Kidney glomerular epithelial cell (primary cell): ENCODE measurements around the gene GNA12.
A peak's percentile ranks its signal among the peaks of the same experiment; 100 is the strongest.

Source experiments
- DNase-seq: peaks from one replicate; lab custom pipeline; 2025; lab: John Stamatoyannopoulos, UW

GNA12 gene

DNA sequence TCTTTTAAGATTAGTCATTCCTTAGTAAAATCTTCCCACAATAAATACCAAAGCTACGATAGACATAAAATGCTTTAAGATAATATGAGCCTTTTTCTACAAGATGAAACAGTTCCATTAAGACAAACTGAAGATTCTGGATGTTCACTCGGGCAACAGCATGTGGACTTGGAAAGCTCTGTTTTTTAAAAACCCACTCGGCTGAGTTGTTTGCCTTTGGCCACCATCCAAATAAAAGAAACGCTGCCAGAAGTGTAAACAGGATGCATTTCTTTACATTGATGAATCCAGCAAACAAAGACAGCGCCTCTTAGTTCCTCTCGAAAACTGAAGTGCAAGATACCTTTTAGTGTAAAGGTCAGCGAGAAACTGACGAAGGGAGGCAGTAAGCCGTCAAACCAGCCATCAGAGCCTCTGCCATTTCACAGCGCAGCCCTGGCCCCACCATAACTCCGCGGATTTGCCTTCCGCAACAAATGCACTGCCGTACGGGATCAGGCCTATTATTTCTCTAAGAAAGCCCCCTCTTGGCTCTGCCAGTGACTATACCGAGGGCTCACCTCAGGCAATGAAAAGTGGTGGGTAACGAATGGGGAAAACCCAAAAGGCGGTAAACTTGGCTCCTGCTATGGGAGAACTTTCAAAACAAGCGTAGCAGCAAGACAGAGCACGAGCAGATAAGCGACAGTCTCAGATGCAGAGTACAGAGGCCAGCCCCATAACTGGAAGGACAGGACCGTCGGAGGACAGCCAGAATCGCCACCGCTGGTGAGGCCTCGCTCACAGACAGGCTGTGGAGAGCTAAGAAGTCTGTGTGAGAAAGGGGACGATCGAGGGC, 41.4 kb downstream of the GNA12 start:
- no peak for DNase-seq

DNA sequence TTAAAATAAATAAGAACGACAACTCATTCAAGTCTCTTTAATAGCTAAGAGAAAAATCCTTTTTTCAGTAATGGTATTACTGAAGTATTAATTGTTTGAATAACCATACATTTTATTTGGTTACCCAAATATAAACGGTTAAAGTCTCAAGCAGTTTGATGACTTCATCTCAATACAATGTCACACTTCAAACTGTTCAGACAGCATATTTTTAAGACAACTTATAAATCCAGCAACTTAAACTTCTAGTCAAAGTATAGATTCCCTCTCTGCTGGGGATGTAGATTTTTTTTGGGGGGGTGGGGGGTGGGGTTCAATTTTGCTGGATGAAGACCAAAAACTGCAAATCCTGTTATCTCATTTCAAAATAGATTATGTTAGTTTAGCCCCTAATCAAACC, 42.0 kb downstream of the GNA12 start:
- DNase-seq, result no peak

DNA sequence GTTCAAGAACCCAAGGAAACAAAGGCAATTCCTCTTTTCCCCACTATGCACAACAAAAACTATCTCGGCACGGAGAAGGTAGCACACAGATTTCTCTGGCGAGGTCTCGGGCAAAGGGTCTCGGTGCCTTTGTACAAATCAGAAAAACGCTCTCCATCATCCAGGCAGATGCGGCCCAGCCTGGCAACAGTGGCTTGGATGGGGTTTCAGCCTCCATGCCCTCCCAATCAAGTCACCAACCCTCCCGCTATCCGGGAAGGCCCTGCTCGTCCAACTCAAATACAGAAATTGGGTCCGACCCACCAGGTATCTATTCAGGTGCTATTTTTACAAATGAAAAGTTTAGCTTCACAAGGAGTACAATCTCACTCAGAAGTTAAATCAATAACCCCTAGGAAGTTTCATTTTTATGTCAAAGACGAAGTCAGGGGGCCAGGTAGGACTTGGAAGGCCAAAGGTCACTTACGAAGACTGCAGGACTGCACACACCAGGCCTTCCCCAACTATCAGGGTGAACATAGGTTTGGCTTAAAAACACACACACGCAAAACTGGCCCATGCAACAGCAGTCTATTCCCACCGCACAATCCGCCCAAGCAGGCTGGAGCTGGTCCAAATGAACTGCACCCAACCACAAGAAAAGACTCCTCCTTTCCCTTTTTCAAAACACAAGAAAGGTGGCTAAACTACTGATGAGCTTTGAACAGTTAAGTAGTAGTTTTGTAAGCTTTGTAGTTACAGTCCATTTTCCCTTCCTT, 43.0 kb downstream of the GNA12 start:
- no peak for DNase-seq

DNA sequence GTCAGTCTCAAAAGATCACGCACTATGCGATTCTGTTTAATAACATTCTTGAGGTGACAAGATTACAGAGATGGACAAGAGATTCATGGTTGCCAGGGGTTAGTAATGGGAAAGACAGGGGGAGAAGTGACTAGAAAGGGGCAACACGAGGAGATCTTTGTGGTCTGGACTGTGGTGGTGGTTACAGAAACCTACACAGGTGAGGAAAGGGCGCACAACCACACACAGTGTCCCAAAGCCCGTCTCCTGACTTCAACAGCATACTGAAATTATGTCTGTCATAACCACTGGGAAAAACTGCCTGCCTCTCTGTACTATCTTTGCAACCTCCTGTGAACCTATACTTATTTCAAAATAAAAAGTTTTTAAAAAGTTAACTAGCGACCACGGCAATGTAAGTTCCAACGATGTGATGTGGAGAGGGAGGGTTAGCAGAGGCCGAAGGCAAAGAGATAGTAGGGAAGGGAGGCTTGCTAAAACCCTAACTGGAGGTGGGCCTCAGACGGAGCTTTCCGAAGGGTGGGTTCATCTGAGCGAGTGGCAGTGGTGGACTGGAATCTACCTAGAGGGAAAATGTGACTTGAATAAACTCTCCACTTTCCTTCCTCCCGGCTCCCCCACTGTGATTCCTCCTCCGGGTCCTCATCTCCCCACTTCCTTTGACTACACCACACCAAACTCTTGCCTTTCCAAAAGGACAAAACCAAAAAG, 43.7 kb downstream of the GNA12 start:
- no peak for DNase-seq

DNA sequence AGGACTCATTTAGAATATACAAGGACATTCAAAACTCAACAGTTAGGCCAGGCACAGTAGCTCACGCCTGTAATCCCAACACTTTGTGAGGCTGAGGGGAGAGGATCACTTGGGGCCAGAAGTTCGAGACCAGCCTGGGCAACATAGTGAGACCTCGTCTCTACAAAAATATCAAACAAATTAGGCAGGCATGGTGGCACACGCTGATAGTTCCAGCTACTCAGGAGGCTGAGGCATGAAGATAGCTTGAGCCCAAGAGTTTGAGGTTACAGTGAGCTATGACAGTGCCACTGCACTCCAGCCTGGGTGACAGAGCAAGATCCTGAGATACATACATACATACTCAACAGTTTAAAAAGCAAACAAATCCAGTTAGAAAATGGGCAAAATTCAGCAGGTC, 44.9 kb downstream of the GNA12 start:
- DNase-seq, result no peak

DNA sequence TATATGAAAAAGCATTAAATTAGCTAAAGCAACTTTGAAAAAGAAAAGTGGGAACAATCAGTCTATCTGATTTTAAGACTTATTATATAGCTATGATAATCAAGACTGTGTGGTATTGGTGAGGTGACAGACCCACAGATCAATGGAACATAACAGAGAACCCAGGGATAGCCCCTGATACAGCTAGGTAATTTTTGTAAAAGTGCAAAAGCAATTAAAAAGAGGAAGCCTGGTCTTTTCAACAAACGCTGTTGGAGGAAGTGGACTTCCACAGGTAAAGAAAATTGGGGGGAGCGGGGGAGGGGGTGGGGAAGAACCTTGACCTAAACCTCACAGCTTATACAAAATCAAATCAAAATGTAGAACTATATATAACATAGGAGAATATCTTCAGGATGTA, 45.4 kb downstream of the GNA12 start:
- DNase-seq, result no peak

DNA sequence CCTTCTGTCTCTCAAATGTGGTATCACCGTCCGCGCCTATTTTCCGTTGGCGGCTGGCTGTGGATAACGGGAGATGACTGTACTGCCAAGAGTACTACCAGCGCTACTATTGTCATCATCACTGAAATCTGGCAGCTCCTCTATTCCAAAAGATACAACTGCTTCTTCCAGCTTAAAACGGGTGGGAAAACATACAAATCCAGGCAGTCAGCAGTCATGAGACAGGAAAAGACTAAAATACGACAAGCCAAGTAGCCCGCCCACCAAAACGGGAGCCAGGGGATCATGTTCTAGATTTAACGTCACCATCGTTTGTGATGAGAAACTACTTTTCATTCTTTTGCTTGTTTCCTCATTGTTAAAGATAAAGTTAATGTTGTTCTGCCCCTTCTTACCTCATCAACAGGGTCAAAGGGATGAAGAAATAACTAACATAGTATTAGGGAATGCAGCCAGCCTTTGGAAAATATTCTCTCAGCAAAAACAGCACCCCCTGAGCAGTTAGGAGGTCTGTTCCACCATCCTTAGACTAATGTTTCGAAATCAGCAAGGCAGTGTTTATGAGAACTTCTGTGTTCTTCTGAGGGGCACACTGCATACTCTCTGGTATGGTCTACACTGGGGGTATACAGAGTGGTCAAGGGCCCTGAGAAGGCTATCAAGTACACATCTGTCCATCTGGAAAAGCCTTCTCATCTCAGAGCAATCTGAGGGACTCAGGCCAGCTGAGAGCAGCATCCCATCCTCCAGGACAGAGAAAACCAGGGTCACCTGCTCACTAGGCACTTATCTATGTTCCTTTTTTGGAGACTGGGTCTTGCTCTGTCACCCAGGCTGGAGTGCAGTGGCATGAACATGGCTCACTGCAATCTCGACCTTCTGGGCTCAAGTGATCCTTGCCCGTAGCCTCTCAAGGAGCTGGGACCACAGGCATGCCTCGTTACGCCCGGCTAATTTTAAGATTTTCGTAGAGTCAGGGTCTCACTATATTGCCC, 47.5 kb downstream of the GNA12 start:
- no peak for DNase-seq

DNA sequence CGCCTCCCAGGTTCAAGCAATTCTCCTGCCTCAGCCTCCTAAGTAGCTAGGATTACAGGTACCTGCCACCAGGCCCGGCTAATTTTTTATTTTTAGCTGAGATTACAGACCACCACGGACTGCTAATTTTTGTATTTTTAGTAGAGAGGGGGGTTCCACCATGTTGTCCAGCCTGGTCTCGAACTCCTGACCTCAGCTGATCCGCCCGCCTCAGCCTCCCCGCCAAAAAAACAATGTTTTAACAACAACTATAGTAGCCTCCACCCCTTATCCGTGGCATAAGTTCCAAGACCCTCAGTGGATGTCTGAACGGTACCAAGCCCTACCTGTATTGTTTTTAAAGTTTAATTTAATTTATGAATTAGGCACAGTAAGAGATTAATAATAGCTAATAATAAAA, 48.2 kb downstream of the GNA12 start:
- no peak for DNase-seq

DNA sequence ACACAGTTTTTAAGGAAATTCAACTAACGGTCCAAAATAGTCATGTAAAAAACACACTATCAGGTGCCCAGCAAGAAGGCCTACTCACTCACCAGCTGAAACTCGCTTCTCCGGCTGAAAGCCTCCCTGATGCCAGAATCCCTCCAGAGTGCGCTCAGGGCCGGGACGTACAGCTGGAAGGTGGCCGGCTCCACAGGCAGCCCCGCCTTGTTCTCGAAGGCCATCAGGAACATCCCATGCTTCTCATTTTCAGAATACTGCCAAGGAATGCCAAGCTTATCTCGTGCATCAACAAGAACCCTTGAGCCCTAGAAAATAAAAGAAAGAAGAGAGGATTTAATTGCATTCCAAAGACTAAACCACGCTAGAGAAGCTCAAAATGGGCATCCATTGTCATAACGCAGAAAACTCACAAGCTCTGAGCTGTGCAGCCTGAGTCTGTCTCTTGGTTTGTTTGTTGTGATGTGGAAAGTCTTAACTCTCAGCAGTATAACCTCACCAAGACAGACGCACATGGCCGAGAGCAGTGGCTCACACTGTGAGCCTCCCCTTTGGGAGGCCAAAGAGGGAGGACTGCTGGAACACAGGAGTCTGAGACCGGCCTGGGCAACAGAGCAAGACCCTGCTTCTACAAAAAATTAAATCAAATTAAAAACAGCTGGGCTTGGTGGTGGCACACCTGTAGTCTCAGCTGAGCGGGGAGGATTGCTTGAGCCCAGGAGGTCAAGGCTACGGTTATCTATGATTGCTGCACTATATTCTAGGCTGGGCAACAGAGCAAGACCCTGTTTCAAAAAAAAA, 49.1 kb downstream of the GNA12 start:
- no peak for DNase-seq

DNA sequence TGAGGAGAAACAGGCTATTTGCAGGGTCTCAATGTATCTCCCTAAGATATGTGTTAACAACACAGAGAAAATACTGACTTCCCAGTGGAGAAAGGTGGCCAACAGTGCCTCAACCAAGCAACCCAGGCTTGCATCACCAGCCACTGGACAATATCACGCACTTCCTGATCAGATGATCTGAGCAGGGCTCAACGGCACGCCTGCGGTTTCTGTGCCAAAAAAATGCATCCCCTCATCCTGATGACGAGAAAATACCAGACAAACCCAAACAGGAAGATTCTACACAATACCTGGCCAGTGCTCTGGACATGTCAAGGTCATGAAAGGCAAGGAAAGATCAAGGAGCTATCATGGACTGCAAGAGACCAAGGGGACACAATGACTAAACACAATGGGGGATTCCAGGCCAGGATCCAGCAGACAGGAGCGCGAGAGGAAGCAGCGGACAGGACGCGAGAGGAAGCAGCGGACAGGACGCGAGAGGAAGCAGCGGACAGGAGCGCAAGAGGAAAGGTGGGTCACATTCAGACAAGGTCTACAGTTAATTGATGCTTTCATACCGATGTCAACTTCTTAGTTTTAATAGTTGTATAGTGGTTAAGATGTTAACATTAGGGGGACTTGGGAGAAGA, 51.1 kb downstream of the GNA12 start:
- no peak for DNase-seq

DNA sequence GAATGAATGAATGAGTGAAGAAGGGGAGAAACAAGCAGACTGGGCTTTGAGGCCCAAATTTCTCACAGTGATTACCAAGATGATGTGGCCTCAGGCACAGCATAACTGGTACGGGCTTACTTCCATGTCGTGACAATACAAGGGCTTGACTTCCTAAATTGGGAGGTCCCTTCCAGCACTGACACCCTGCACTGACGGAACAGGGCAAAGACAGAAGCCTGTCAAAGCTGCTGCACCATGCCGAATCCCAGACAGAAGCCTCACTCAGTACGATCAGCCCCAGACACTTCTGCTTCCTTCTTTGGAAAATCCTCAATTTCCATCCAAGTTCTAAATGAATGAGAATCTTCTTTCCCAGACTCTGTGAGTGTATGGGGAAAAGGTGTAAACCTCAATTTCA, 51.9 kb downstream of the GNA12 start:
- no peak for DNase-seq

DNA sequence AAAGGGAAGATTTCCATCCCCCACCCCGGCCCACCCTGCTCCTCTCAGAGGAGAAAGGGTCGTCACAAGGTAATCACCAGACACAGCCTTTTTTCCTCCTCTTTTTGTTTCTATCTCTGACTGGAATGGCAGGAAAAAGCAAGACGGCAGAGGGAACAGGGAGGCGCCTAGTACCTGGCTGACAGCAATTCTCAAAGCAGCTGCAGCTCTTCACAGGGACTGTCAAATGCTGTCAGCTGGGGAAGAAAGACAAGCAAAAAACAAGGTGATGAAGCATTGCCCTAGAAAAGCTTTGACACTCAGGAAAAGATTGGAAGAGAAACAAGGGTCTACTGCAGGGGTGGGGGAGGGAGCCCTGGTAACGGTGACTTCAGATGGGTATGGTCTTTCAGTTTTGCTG, 52.7 kb downstream of the GNA12 start:
- no peak for DNase-seq

DNA sequence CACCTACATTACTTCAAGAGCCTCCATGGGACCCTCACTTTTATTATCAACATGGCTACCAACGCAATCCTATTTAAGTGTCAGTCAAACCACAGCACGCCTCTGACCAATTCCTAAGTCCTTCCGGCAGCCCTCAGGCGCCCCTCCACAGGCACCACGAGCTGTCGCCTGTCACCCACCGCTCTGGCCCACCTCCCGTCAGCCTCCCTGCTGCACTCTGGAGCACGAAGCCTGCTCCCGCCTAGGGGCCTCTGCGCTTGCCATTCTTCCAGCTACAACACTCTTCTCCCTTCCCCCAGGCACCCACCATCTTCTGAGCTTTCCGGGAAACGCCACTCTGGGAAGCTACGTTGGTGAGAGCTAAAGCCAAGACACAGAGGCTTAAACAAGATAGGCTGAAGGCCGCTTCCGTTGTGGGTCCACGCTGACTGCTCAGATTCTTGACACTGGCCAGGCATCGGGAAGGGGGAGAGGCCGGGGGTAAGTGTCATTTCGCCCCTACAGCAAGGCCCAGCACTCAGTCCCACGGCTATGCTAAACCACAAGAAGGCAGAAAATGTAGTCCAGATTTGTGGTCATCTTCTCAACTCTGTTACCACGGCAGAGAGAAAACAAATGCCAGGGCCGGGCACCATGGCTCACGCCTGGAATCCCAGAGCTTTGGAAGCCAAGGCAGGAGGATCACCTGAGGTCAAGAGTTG, 56.7 kb downstream of the GNA12 start:
- DNase-seq, result no peak

DNA sequence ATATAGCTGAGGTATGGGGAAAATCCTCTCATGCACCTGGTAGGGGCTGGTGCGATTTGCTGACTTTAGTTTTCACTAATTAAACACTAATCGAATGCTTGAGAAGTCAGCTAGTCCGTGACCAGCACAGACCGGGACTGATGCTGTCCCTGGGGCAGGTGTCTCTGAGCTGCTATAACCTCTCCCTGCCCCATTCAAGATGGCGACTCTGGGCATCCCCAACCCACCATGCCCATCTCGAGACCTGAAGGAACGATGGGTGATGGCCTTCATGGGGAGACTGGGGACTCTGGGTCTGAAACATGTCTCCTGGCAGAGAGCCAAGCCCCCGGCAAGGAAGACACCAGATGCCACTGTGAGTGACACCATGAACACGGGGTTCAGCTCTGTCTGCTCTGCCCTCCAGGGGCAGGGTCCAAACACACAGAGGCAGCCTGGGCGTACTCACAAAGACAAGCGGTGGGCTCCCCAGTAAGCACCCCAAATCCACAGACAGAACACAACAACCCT, 57.4 kb downstream of the GNA12 start:
- no peak for DNase-seq

DNA sequence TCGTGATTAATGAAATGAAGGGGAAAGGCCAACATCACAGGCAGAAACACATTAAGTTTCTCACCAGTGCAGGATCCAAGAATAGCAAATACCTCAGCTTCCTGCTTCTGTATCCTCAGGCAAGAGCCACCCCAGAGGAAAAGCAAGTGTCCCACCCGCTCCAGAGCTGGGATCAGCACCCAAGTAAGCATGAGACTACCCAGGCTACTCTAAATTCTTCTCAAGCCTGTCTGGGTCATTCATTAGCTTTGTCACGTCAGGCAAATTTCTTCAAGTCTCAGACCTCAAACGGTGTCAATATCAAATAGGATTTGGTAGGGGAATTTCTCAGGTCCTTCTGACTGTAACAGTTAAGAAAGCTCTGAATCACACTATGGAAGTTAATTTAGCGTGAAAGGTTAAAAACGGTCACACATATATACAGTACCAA, 59.0 kb downstream of the GNA12 start:
- peak; percentile 79 for DNase-seq

DNA sequence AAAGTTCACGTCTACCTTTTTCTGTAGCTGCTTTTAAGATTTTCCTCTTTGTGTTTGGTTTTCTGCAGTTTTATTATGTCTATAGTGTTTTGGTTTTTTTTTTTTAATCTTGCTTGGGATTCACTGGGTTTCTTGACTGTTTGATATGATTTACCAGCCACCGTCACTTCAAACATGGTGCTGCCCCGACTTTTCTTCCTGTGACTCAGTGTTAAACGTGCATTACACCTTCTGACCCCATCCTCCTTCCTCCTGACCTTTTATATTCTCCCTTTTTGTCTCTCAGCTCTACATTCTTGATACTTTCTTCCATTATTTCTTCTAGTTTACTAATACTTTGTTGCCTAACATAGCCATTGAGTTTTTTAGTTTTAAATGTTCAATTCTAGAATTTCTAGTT, 61.5 kb downstream of the GNA12 start:
- no peak for DNase-seq

DNA sequence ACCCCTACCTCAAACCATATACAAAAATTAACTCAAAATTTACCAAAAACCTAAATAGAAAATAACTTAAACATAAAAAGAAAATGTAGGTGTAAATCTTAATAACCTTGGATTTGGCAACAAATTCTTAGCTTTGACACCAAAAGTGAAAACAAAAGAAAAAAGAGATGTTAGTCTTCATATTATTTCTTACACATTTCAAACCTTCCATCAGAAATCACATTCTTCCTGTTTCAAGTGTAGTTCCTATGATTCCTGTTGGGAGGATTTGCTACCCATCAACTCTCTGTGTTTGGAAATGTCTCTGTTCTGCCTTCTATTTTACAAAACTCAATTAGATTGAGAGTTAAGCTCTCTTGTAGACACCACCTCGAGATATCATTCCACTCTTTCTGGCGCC, 62.0 kb downstream of the GNA12 start:
- DNase-seq, result no peak

DNA sequence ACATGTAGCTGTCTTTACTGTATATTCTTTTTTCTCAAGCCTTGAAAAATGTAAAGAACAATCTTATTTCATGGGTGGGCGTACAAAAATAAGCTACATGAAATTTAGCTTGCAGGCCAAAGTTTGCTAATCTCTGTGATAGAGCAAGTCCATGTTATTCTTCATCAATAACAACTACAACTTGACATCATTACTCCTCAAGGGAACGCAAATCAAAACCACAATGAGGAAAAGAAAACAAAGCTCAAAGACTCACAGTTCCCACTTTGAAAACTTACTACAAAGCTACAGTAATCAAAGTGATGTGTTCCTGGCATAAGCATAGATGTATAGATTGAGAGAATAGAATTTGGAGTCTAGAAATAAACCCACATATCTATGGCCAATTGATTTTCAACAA, 62.5 kb downstream of the GNA12 start:
- DNase-seq, result no peak

DNA sequence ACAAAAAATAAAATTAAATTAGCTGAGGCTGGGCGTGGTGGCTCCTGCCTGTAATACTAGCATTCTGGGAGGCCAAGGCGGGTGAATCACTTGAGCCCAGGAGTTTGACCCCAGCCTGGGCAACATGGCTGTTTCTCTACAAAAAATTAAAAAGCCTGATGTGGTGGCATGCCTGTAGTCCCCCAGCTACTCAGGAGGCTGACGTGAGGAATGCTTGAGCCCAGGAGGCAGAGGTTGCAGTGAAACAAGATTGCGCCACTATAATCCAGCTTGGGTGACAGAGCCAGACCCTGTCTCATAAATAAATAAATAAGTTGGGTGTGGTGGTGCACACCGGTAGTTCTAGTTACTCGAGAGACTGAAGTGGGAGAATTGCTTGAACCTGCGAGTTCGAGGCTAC, 65.1 kb downstream of the GNA12 start:
- no peak for DNase-seq
